Measurements from ENCODE around the gene FYB1.

- TF ChIP-seq EZH2 (IDR thresholded peaks at IDR 0.05) = no peak
- no peak for TF ChIP-seq FOXP2 (optimal IDR thresholded peaks at IDR 0.05; ENCODE audit: control extremely low read depth, extremely low read length, insufficient read depth)
Observed at GRCh38 chr5:39161578-39161977, 57.8 kb downstream of the FYB1 start.
